Neural cell (in vitro differentiated cells): Measurements from ENCODE around the gene RAD51B. TPM values are rescaled to one million over a fixed set of nuclear protein-coding genes. Genes with fewer than 3 reads are reported as not detected.

Experiments
- H2AFZ ChIP-seq: fragments of 200-600, 300-800 bp; sonication (generic), shearing (Covaris generic); 2 replicates; pipeline ENCODE4 v1.6.0; 2014; ENCODE audit warnings: low read depth, mild to moderate bottlenecking, antibody characterized with exemption, low read length, moderate library complexity
- H3F3A ChIP-seq: fragments of 200-600 bp; shearing (Covaris generic); 2 replicates; pipeline ENCODE4 v1.6.1; 2016; ENCODE audit warnings: mild to moderate bottlenecking, moderate library complexity, mixed read lengths, antibody characterized with exemption, low read length; ENCODE audit not compliant: insufficient read depth, poor library complexity, severe bottlenecking
- H3K27ac ChIP-seq: fragments of 200-600, 300-800 bp; sonication (generic), shearing (Covaris generic); 2 replicates; pipeline ENCODE4 v1.5.1; 2014; ENCODE audit warnings: mild to moderate bottlenecking, low read length, moderate library complexity
- H3K27me3 ChIP-seq: fragments of 300-800, 200-600 bp; sonication (generic), shearing (Covaris generic); 2 replicates; pipeline ENCODE4 v1.6.0; 2014; ENCODE audit warnings: mild to moderate bottlenecking, low read depth, low read length, moderate library complexity; ENCODE audit not compliant: insufficient read depth
- H3K36me3 ChIP-seq: fragments of 300-800, 200-600 bp; sonication (generic), shearing (Covaris generic); 2 replicates; pipeline ENCODE4 v1.5.1; 2014; ENCODE audit warnings: mild to moderate bottlenecking, antibody characterized with exemption, low read length, moderate library complexity; ENCODE audit not compliant: insufficient read depth
- H3K4me2 ChIP-seq: fragments of 300-800, 200-600 bp; sonication (generic), shearing (Covaris generic); 2 replicates; pipeline ENCODE4 v1.6.0; 2014; ENCODE audit warnings: mild to moderate bottlenecking, low read length
- H3K4me3 ChIP-seq: fragments of 300-800, 200-600 bp; sonication (generic), shearing (Covaris generic); 2 replicates; pipeline ENCODE4 v1.5.1; 2014; ENCODE audit warnings: mild to moderate bottlenecking, low read length, moderate library complexity
- H3K79me2 ChIP-seq: fragments of 200-600 bp; shearing (Covaris generic); replicated peaks from 2 replicates; pipeline ENCODE4 v1.6.0; 2014; ENCODE audit warnings: mild to moderate bottlenecking, low read length, moderate library complexity; ENCODE audit not compliant: insufficient read depth
- H3K9ac ChIP-seq: fragments of 300-800, 200-600 bp; sonication (generic), shearing (Covaris generic); 2 replicates; pipeline ENCODE4 v1.6.1; 2016; ENCODE audit warnings: mild to moderate bottlenecking, low read length, mixed read lengths
- H3K9me2 ChIP-seq: fragments of 200-600 bp; shearing (Covaris generic); 2 replicates; pipeline ENCODE4 v1.6.1; 2016; ENCODE audit warnings: mild to moderate bottlenecking, low read length, mixed read lengths; ENCODE audit not compliant: insufficient read depth
- H3K9me3 ChIP-seq: fragments of 200-600, 300-800 bp; sonication (generic), shearing (Covaris generic); 2 replicates; pipeline ENCODE4 v1.6.1; 2016; ENCODE audit warnings: mild to moderate bottlenecking, mixed run types, low read length, moderate library complexity, mixed read lengths
- H4K20me1 ChIP-seq: fragments of 200-600 bp; shearing (Covaris generic); 2 replicates; pipeline ENCODE4 v1.6.1; 2016; ENCODE audit warnings: mild to moderate bottlenecking, mixed run types; ENCODE audit not compliant: insufficient read depth
- CTCF ChIP-seq: fragments of 450-650 bp; IDR thresholded peaks from 2 replicates; pipeline ENCODE4 v1.5.1; 2014; ENCODE audit warnings: antibody characterized with exemption, mild to moderate bottlenecking, moderate library complexity; ENCODE audit not compliant: poor library complexity, severe bottlenecking
- EP300 ChIP-seq: fragments of 450-650 bp; conservative IDR thresholded peaks from 2 replicates; pipeline ENCODE4 v1.6.1; 2014; ENCODE audit warnings: antibody characterized with exemption, mild to moderate bottlenecking, moderate library complexity; ENCODE audit not compliant: poor library complexity, severe bottlenecking
- EZH2 ChIP-seq: fragments of 200-600, 300-800 bp; shearing (Covaris generic), sonication (generic); IDR thresholded peaks from 2 replicates; pipeline ENCODE4 v1.6.1; 2014; ENCODE audit warnings: antibody characterized with exemption, low read length, borderline replicate concordance, mild to moderate bottlenecking; ENCODE audit not compliant: insufficient read depth, poor library complexity, severe bottlenecking
- MXI1 ChIP-seq: fragments of 450-650 bp; conservative IDR thresholded peaks from 2 replicates; pipeline ENCODE4 v1.6.1; 2014; ENCODE audit warnings: antibody characterized with exemption, mild to moderate bottlenecking; ENCODE audit not compliant: poor library complexity, severe bottlenecking
- POLR2AphosphoS5 ChIP-seq: IDR thresholded peaks from 2 replicates; pipeline ENCODE4 v1.6.1; 2012
- RAD21 ChIP-seq: fragments of 450-650 bp; conservative IDR thresholded peaks from 2 replicates; pipeline ENCODE4 v1.6.1; 2014; ENCODE audit warnings: antibody characterized with exemption, mild to moderate bottlenecking, moderate library complexity
- REST ChIP-seq: IDR thresholded peaks from 2 replicates; pipeline ENCODE4 v1.6.1; 2012; ENCODE audit warnings: borderline replicate concordance
- SMC3 ChIP-seq: fragments of 450-650 bp; conservative IDR thresholded peaks from 2 replicates; pipeline ENCODE4 v1.6.1; 2014; ENCODE audit warnings: antibody characterized with exemption, mild to moderate bottlenecking, moderate library complexity; ENCODE audit not compliant: poor library complexity
- TAF1 ChIP-seq: IDR thresholded peaks from 2 replicates; pipeline ENCODE4 v1.6.1; 2012; ENCODE audit warnings: low read depth
- polyA plus RNA-seq: library from polyadenylated mRNA; depleted of rRNA; stranded (reverse); fragments of >200 nt; gene quantifications from 2 replicates; pipeline ENCODE4 v1.2.3, GENCODE V29; 2014

RAD51B gene
- polyA plus RNA-seq, 1 donor from 2014 or later: 3.1 TPM

DNA sequence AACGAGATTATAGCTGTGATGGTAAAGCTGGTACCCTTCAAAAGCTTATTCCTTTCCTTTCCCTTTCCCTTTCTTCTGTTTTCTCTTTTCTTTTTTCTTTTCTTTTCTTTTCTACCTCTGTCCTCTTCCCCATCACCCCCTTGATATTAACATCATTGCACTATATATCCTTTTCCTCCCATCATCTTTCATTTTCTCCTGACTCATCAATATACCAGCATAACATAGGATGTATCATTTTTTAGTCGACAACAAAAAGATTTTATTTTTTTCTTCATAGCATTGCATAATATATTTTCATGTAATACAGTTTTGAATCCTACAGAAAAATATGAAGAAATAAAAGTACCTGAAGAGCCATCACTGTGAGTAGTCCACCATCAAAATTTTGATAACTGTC lies 230.6 kb downstream of the RAD51B start:
- no peaks in the 10 kb centered on the region for H3K36me3 ChIP-seq
- no peaks in the 10 kb centered on the region for H3K79me2 ChIP-seq
- H3K4me3 ChIP-seq: no peak overlapping the region
- H3K27me3 ChIP-seq: no peaks in the 10 kb centered on the region
- H3K9me3 ChIP-seq: no peaks in the 10 kb centered on the region
- no peak overlapping the region for H3K27ac ChIP-seq
- no peak overlapping the region for H2AFZ ChIP-seq
- no peak overlapping the region for H3K4me2 ChIP-seq
- no peaks in the 10 kb centered on the region for H3K9me2 ChIP-seq
- no peak overlapping the region for H3K9ac ChIP-seq
- H4K20me1 ChIP-seq: no peaks in the 10 kb centered on the region
- no peaks in the 10 kb centered on the region for H3F3A ChIP-seq
- no peak for TF ChIP-seq POLR2AphosphoS5
- no peak for TF ChIP-seq MXI1
- TF ChIP-seq SMC3: no peak
- TF ChIP-seq TAF1: no peak
- TF ChIP-seq REST: no peak
- TF ChIP-seq EZH2: no peak
- TF ChIP-seq RAD21: no peak
- no peak for TF ChIP-seq CTCF
- TF ChIP-seq EP300: no peak

DNA sequence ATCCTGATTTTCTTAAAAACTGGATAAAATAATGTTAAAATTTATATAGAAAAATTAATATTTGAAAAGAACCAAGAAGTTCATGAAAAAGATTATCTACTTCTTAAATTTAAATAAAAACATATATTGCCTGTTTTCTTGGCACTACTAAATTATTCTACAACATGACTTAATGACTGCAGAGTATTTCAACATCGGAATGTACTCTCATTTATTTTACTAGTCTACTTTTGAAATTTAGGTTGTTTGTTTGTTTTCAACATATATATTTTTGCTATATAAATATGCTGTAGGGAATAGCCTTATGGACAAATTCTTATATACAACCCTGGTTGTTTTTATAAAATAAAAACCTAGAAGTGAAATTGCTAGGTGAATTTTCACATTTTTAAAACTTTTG lies 231.6 kb downstream of the RAD51B start:
- no peak for TF ChIP-seq MXI1
- TF ChIP-seq EZH2: no peak
- no peak for TF ChIP-seq SMC3
- TF ChIP-seq TAF1: no peak
- TF ChIP-seq POLR2AphosphoS5: no peak
- TF ChIP-seq CTCF: no peak
- no peak for TF ChIP-seq EP300
- no peak for TF ChIP-seq RAD21
- no peak for TF ChIP-seq REST
- H3K27me3 ChIP-seq: no peaks in the 10 kb centered on the region
- no peaks in the 10 kb centered on the region for H3F3A ChIP-seq
- H3K4me2 ChIP-seq: no peak overlapping the region
- no peak overlapping the region for H3K9ac ChIP-seq
- H3K27ac ChIP-seq: no peak overlapping the region
- no peaks in the 10 kb centered on the region for H3K79me2 ChIP-seq
- H3K9me2 ChIP-seq: no peaks in the 10 kb centered on the region
- no peak overlapping the region for H2AFZ ChIP-seq
- H4K20me1 ChIP-seq: no peaks in the 10 kb centered on the region
- no peak overlapping the region for H3K4me3 ChIP-seq
- H3K9me3 ChIP-seq: no peaks in the 10 kb centered on the region
- no peaks in the 10 kb centered on the region for H3K36me3 ChIP-seq
